ENCODE data around the gene PCBP3. TPM values are rescaled to one million over a fixed set of nuclear protein-coding genes. Genes with fewer than 3 reads are reported as not detected.

Gene PCBP3
- polyA plus RNA-seq, 1 donor from 2014 or later: 1.7 TPM

GRCh38 chr21:45954921-45955320 lies 311.4 kb downstream of the PCBP3 start:
- TF ChIP-seq EP300 (conservative IDR thresholded peaks at IDR 0.05; ENCODE audit: poor library complexity, severe bottlenecking): no peak
- TF ChIP-seq RAD21 (conservative IDR thresholded peaks at IDR 0.05): no peak
- no peak overlapping the region for H3K27ac ChIP-seq (ENCODE audit: low read length)
- H3K27me3 ChIP-seq (ENCODE audit: insufficient read depth, low read depth, low read length): no peaks in the 10 kb centered on the region
- H3F3A ChIP-seq (ENCODE audit: insufficient read depth, low read length, poor library complexity, severe bottlenecking): no peaks in the 10 kb centered on the region
- no peak overlapping the region for H3K4me3 ChIP-seq (ENCODE audit: low read length)
- H4K20me1 ChIP-seq (ENCODE audit: insufficient read depth): no peaks in the 10 kb centered on the region
- no peaks in the 10 kb centered on the region for H3K36me3 ChIP-seq (ENCODE audit: insufficient read depth, low read length)
- no peak overlapping the region for H3K9ac ChIP-seq (ENCODE audit: low read length)
- H3K4me2 ChIP-seq (ENCODE audit: low read length): no peak overlapping the region
- no peaks in the 10 kb centered on the region for H3K9me2 ChIP-seq (ENCODE audit: insufficient read depth, low read length)
- H3K9me3 ChIP-seq (ENCODE audit: low read length): no peaks in the 10 kb centered on the region
- no peaks in the 10 kb centered on the region for H3K79me2 ChIP-seq (replicated peaks; ENCODE audit: insufficient read depth, low read length)
- H2AFZ ChIP-seq (ENCODE audit: low read depth, low read length): no peak overlapping the region

- TF ChIP-seq RAD21 (conservative IDR thresholded peaks at IDR 0.05) (no peak), POLR2AphosphoS5 (IDR thresholded peaks at IDR 0.05) (no peak), EP300 (conservative IDR thresholded peaks at IDR 0.05; ENCODE audit: poor library complexity, severe bottlenecking) (no peak), TAF1 (IDR thresholded peaks at IDR 0.05; ENCODE audit: low read depth) (no peak), SMC3 (conservative IDR thresholded peaks at IDR 0.05; ENCODE audit: poor library complexity) (no peak), EZH2 (IDR thresholded peaks at IDR 0.05; ENCODE audit: borderline replicate concordance, insufficient read depth, low read length, poor library complexity, severe bottlenecking) (no peak), MXI1 (conservative IDR thresholded peaks at IDR 0.05; ENCODE audit: poor library complexity, severe bottlenecking) (no peak)
- TF ChIP-seq, protein P1, sequence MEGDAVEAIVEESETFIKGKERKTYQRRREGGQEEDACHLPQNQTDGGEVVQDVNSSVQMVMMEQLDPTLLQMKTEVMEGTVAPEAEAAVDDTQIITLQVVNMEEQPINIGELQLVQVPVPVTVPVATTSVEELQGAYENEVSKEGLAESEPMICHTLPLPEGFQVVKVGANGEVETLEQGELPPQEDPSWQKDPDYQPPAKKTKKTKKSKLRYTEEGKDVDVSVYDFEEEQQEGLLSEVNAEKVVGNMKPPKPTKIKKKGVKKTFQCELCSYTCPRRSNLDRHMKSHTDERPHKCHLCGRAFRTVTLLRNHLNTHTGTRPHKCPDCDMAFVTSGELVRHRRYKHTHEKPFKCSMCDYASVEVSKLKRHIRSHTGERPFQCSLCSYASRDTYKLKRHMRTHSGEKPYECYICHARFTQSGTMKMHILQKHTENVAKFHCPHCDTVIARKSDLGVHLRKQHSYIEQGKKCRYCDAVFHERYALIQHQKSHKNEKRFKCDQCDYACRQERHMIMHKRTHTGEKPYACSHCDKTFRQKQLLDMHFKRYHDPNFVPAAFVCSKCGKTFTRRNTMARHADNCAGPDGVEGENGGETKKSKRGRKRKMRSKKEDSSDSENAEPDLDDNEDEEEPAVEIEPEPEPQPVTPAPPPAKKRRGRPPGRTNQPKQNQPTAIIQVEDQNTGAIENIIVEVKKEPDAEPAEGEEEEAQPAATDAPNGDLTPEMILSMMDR (IDR thresholded peaks at IDR 0.05; ENCODE audit: poor library complexity, severe bottlenecking): no peak
- TF ChIP-seq, protein P2, sequence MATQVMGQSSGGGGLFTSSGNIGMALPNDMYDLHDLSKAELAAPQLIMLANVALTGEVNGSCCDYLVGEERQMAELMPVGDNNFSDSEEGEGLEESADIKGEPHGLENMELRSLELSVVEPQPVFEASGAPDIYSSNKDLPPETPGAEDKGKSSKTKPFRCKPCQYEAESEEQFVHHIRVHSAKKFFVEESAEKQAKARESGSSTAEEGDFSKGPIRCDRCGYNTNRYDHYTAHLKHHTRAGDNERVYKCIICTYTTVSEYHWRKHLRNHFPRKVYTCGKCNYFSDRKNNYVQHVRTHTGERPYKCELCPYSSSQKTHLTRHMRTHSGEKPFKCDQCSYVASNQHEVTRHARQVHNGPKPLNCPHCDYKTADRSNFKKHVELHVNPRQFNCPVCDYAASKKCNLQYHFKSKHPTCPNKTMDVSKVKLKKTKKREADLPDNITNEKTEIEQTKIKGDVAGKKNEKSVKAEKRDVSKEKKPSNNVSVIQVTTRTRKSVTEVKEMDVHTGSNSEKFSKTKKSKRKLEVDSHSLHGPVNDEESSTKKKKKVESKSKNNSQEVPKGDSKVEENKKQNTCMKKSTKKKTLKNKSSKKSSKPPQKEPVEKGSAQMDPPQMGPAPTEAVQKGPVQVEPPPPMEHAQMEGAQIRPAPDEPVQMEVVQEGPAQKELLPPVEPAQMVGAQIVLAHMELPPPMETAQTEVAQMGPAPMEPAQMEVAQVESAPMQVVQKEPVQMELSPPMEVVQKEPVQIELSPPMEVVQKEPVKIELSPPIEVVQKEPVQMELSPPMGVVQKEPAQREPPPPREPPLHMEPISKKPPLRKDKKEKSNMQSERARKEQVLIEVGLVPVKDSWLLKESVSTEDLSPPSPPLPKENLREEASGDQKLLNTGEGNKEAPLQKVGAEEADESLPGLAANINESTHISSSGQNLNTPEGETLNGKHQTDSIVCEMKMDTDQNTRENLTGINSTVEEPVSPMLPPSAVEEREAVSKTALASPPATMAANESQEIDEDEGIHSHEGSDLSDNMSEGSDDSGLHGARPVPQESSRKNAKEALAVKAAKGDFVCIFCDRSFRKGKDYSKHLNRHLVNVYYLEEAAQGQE (IDR thresholded peaks at IDR 0.05; ENCODE audit: borderline replicate concordance): no peak
- H3K9me2 ChIP-seq (ENCODE audit: insufficient read depth, low read length): no peaks in the 10 kb centered on the region
- no peaks in the 10 kb centered on the region for H3F3A ChIP-seq (ENCODE audit: insufficient read depth, low read length, poor library complexity, severe bottlenecking)
- H4K20me1 ChIP-seq (ENCODE audit: insufficient read depth): no peaks in the 10 kb centered on the region
- H3K27ac ChIP-seq (ENCODE audit: low read length): no peak overlapping the region
- no peaks in the 10 kb centered on the region for H3K36me3 ChIP-seq (ENCODE audit: insufficient read depth, low read length)
- H3K4me2 ChIP-seq (ENCODE audit: low read length): no peak overlapping the region
- H3K9ac ChIP-seq (ENCODE audit: low read length): no peak overlapping the region
- H3K9me3 ChIP-seq (ENCODE audit: low read length): no peaks in the 10 kb centered on the region
- no peaks in the 10 kb centered on the region for H3K79me2 ChIP-seq (replicated peaks; ENCODE audit: insufficient read depth, low read length)
- H2AFZ ChIP-seq (ENCODE audit: low read depth, low read length): no peak overlapping the region
- no peak overlapping the region for H3K4me3 ChIP-seq (ENCODE audit: low read length)
- no peaks in the 10 kb centered on the region for H3K27me3 ChIP-seq (ENCODE audit: insufficient read depth, low read depth, low read length)
These were observed 314.0 kb downstream of the PCBP3 start for GRCh38 chr21:45957551-45957950.

Data from neural cell (in vitro differentiated cells).